B cell (primary cell): ENCODE measurements around the gene LRCOL1. TPM values are rescaled to one million over a fixed set of nuclear protein-coding genes. Genes with fewer than 3 reads are reported as not detected.

ENCODE experiments used
- ATAC-seq: fragments of 200-7000 bp; cut with Tn5 transposase; one replicate; pipeline ENCODE4 v1.10.0; 2021; ENCODE audit warnings: low read depth, mild to moderate bottlenecking, moderate number of reproducible peaks, moderate library complexity
- CTCF ChIA-PET: fragments of 350-600 bp; sonication (Branson Sonifier 250); formaldehyde crosslinking; loops from one replicate; lab custom pipeline; 2021; ENCODE audit warnings: antibody characterized with exemption, inconsistent platforms; lab: Charles Lee
- POLR2A ChIA-PET: fragments of 350-600 bp; sonication (Branson Sonifier 250); formaldehyde crosslinking; loops from one replicate; lab custom pipeline; 2021; ENCODE audit warnings: antibody characterized with exemption; lab: Charles Lee
- DNase-seq: peaks from one replicate; pipeline ENCODE4 v3.0.0; 2013
- H2AFZ ChIP-seq: 2 replicates; pipeline ENCODE4 v1.6.1; 2012; ENCODE audit warnings: mild to moderate bottlenecking, low read depth, low read length; ENCODE audit not compliant: insufficient read depth, poor library complexity, severe bottlenecking
- H3K27ac ChIP-seq, 2 donors: 1 replicate in 1 of 2; 2 replicates in 1 of 2; pipeline ENCODE4 v1.5.1; 2012 to 2013; ENCODE audit warnings: low read length in 2 of 2, mild to moderate bottlenecking in 2 of 2, moderate library complexity in 1 of 2
- H3K27me3 ChIP-seq, 4 experiments: fragments of 200-600 bp in 1 of 4; sonication (generic) in 1 of 4; replicated peaks in 1 of 4; 1 replicate in 2 of 4; 2 replicates in 2 of 4; pipeline versions ENCODE4 v1.6.1 to v1.7.0; 2013 to 2016; ENCODE audit warnings: low read length in 3 of 4, mild to moderate bottlenecking in 2 of 4, mixed read lengths in 1 of 4, moderate library complexity in 1 of 4; ENCODE audit not compliant: insufficient read depth in 4 of 4, control insufficient read depth in 3 of 4; ENCODE audit errors: control extremely low read depth in 1 of 4
- H3K36me3 ChIP-seq, 2 experiments: replicated peaks in 1 of 2; 1 replicate in 1 of 2; 2 replicates in 1 of 2; pipeline versions ENCODE4 v1.6.1 to v1.7.1; 2013; ENCODE audit warnings: low read length in 1 of 2; ENCODE audit not compliant: insufficient read depth in 2 of 2, control insufficient read depth in 1 of 2; ENCODE audit errors: control extremely low read depth in 1 of 2, extremely low read depth in 1 of 2
- H3K4me1 ChIP-seq, 2 donors: fragments of 200-600 bp in 1 of 2; sonication (generic) in 1 of 2; 1 replicate in 1 of 2; 2 replicates in 1 of 2; pipeline versions ENCODE4 v1.5.1 to v1.6.1; 2013 to 2017; ENCODE audit warnings: low read length in 2 of 2; ENCODE audit not compliant: control insufficient read depth in 2 of 2, insufficient read depth in 2 of 2
- H3K4me2 ChIP-seq: replicated peaks from 2 replicates; pipeline ENCODE3; 2012; ENCODE audit warnings: mild to moderate bottlenecking, low read depth, low read length; ENCODE audit not compliant: poor library complexity, severe bottlenecking
- H3K4me3 ChIP-seq, 5 experiments: fragments of 200-600 bp in 1 of 5; sonication (generic) in 1 of 5; 1 replicate in 3 of 5; 2 replicates in 2 of 5; pipeline versions ENCODE4 v1.5.1 to v1.7.0; 2011 to 2016; ENCODE audit warnings: low read length in 4 of 5, mild to moderate bottlenecking in 4 of 5, low read depth in 2 of 5, control low read depth in 1 of 5, moderate library complexity in 1 of 5; ENCODE audit not compliant: insufficient read depth in 1 of 5; ENCODE audit errors: control extremely low read depth in 1 of 5, extremely low read depth in 1 of 5
- H3K79me2 ChIP-seq: fragments of 200-600 bp; sonication (generic); one replicate; pipeline ENCODE4 v1.6.0; 2016; ENCODE audit warnings: low read length; ENCODE audit not compliant: control insufficient read depth, insufficient read depth
- H3K9ac ChIP-seq: fragments of 200-600 bp; sonication (generic); 2 replicates; pipeline ENCODE4 v1.6.1; 2017; ENCODE audit warnings: mild to moderate bottlenecking, low read length, moderate library complexity
- H3K9me3 ChIP-seq, 3 donors: one replicate each; pipeline versions ENCODE4 v1.6.1 to v1.7.1; 2013; ENCODE audit warnings: low read length in 2 of 3; ENCODE audit not compliant: control insufficient read depth in 2 of 3, insufficient read depth in 1 of 3; ENCODE audit errors: control extremely low read depth in 1 of 3
- H4K20me1 ChIP-seq: 2 replicates; pipeline ENCODE4 v1.6.0; 2012; ENCODE audit warnings: mild to moderate bottlenecking, low read length; ENCODE audit not compliant: insufficient read depth, control insufficient read depth, poor library complexity, severe bottlenecking
- H3K27ac Mint-ChIP-seq: one replicate; pipeline ENCODE4 v1.8.0; 2021; ENCODE audit warnings: mixed read lengths
- H3K27me3 Mint-ChIP-seq: one replicate; pipeline ENCODE4 v1.8.0; 2021; ENCODE audit warnings: mixed read lengths
- H3K4me1 Mint-ChIP-seq: one replicate; pipeline ENCODE4 v1.8.0; 2021; ENCODE audit warnings: mixed read lengths
- H3K4me3 Mint-ChIP-seq: one replicate; pipeline ENCODE4 v1.8.0; 2021; ENCODE audit warnings: mixed read lengths
- H3K9me3 Mint-ChIP-seq: one replicate; pipeline ENCODE4 v1.8.0; 2022; ENCODE audit warnings: mixed read lengths; ENCODE audit not compliant: insufficient read depth
- EZH2 ChIP-seq: IDR thresholded peaks from 2 replicates; pipeline ENCODE4 v1.6.1; 2012; ENCODE audit warnings: borderline replicate concordance, low read depth, mild to moderate bottlenecking, moderate library complexity, low read length; ENCODE audit not compliant: insufficient read depth, poor library complexity, severe bottlenecking
- WGBS: methylation state at CpG from one replicate; pipeline ENCODE4 v1.1.5; 2013; ENCODE audit warnings: missing lambda C conversion rate; ENCODE audit not compliant: insufficient coverage; 5-methylcytosine and 5-hydroxymethylcytosine counted together
- intact Hi-C: fragments of 100-400 bp; cut with micrococcal nuclease; formaldehyde crosslinking; loops from one replicate; pipeline ENCODE4 v1.10.0; 2022
- polyA plus RNA-seq: library from polyadenylated mRNA; depleted of rRNA; stranded (reverse); fragments of >200 nt; gene quantifications from 2 replicates; pipeline ENCODE4 v1.2.3, GENCODE V29; 2012
- total RNA-seq, 2 donors: library from RNA; stranded (reverse); fragments of 120-200 nt in 1 of 2; gene quantifications; 1 replicate in 1 of 2; 2 replicates in 1 of 2; pipeline versions ENCODE4 v1.2.3 to v1.2.4, GENCODE V29; 2013 to 2022
- TF ChIP-seq, protein P1 (sequence below): fragments of 200-600 bp; IDR thresholded peaks from one replicate; pipeline ENCODE4 v1.8.0; 2022; ENCODE audit warnings: antibody characterized with exemption, mild to moderate bottlenecking

The LRCOL1 gene
- total and polyA plus RNA-seq, 2 donors (not counting 1 experiment from before 2014, with no cell fraction given): not detected

DNA sequence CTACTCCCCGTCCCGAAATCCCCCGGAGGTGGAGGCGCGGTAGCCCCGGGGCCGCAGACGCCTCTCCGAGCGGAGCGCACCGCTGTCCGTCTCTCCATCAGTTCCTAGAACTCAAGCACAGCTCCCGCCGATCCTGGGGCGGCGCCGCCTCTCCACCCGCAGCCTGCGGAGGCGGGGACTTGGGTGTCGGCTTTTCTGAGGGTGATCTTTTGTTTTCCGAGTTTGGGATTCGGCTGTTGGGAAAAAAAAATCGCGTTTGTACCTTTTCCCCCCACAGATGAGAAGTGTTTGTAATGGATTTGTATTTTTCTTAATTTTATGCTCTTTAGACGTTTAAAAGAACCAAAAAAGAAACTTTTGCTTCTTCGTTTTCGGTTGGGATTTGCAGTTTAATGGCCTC lies 26.6 kb downstream of the LRCOL1 start:
- Histone ChIP-seq H4K20me1 (peaks cover 8% of the 10 kb centered on the region), H3K9ac (no peak overlapping the region), H3K4me1 (no peaks in the 10 kb centered on the region), H2AFZ (no peak overlapping the region), H3K4me2 (no peak overlapping the region), H3K36me3 (peaks cover 0 to 16% of the 10 kb centered on the region in 2 experiments), H3K79me2 (no peaks in the 10 kb centered on the region), H3K27ac (no peak overlapping the region), H3K4me3 (no peak overlapping the region), H3K9me3 (peaks cover 0 to under 1% (median 0%) of the 10 kb centered on the region in 3 donors), H3K27me3 (peaks cover 0 to 2% (median 0%) of the 10 kb centered on the region in 4 experiments)
- no peak for TF ChIP-seq EZH2
- TF ChIP-seq, protein P1, sequence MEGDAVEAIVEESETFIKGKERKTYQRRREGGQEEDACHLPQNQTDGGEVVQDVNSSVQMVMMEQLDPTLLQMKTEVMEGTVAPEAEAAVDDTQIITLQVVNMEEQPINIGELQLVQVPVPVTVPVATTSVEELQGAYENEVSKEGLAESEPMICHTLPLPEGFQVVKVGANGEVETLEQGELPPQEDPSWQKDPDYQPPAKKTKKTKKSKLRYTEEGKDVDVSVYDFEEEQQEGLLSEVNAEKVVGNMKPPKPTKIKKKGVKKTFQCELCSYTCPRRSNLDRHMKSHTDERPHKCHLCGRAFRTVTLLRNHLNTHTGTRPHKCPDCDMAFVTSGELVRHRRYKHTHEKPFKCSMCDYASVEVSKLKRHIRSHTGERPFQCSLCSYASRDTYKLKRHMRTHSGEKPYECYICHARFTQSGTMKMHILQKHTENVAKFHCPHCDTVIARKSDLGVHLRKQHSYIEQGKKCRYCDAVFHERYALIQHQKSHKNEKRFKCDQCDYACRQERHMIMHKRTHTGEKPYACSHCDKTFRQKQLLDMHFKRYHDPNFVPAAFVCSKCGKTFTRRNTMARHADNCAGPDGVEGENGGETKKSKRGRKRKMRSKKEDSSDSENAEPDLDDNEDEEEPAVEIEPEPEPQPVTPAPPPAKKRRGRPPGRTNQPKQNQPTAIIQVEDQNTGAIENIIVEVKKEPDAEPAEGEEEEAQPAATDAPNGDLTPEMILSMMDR: no peak
- intact Hi-C loops: no loop called here
- Mint-ChIP-seq H3K27me3 (no peaks in the 10 kb centered on the region), H3K4me3 (no peak overlapping the region), H3K4me1 (no peaks in the 10 kb centered on the region), H3K9me3 (no peaks in the 10 kb centered on the region), H3K27ac (no peak overlapping the region)
- no peak for ATAC-seq
- CTCF ChIA-PET: no interaction called here
- no peak for DNase-seq
- 96% methylated on average over 16 of the region's 29 CpGs for WGBS
- POLR2A ChIA-PET: no interaction called here

DNA sequence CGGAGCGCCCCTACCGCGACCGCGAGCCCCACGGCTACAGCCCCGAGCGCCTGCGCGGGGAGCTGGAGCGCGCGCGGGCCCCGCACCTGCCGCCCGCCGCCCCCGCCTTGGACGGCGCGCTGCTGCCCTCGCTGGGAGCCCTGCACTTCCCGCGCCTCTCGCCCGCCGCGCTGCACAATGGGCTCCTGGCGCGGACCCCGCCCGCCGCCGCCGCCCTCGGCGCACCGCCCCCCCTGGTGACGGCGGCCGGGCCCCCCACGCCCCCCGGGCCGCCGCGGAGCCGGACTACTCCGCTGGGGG lies 27.0 kb downstream of the LRCOL1 start:
- ATAC-seq (no peak), DNase-seq (no peak)
- Mint-ChIP-seq H3K4me3 (no peak overlapping the region), H3K27me3 (no peaks in the 10 kb centered on the region), H3K4me1 (no peaks in the 10 kb centered on the region), H3K27ac (no peak overlapping the region), H3K9me3 (no peaks in the 10 kb centered on the region)
- TF ChIP-seq EZH2: no peak
- TF ChIP-seq, protein P1: no peak
- Histone ChIP-seq H3K36me3 (peaks cover 0 to 18% of the 10 kb centered on the region in 2 experiments), H3K27ac (no peak overlapping the region), H3K9me3 (no peaks in the 10 kb centered on the region), H3K4me3 (no peak overlapping the region), H3K27me3 (no peaks in the 10 kb centered on the region), H3K4me1 (no peaks in the 10 kb centered on the region), H4K20me1 (peaks cover 8% of the 10 kb centered on the region), H3K4me2 (no peak overlapping the region), H2AFZ (no peak overlapping the region), H3K9ac (no peak overlapping the region), H3K79me2 (no peaks in the 10 kb centered on the region)
- 97% methylated on average over 50 of the region's 50 CpGs for WGBS
- intact Hi-C loops: no loop called here
- CTCF ChIA-PET: no interaction called here
- POLR2A ChIA-PET: no interaction called here
